IMR-90 (cell line): ENCODE results near the gene CTIF. TPM values are rescaled to one million over a fixed set of nuclear protein-coding genes. Genes with fewer than 3 reads are reported as not detected.
A peak's percentile ranks its signal among the peaks of the same experiment; 100 is the strongest.

Experiments
- ATAC-seq: fragments of 200-7000 bp; cut with Tn5 transposase; 2 replicates; pipeline ENCODE4 v1.9.1; 2020; ENCODE audit warnings: low read depth, mild to moderate bottlenecking, moderate library complexity
- BruUV-seq: library from RNA; stranded (reverse); fragments of 400-500 nt; replicated peaks from 2 replicates; lab custom pipeline; 2021; lab: Mats Ljungman, UMichigan
- CTCF ChIA-PET: fragments of 300-600 bp; formaldehyde crosslinking; extraction: SDS; loops from one replicate; lab custom pipeline; 2021; ENCODE audit warnings: antibody characterized with exemption; lab: Yijun Ruan, JAX
- POLR2A ChIA-PET: fragments of 300-600 bp; sonication (Branson Sonifier 250); formaldehyde crosslinking; loops from one replicate; lab custom pipeline; 2022; ENCODE audit warnings: antibody characterized with exemption; ENCODE audit not compliant: unreplicated experiment; lab: Charles Lee
- DNase-seq: peaks from one replicate; pipeline ENCODE4 v3.0.0; 2013
- H2AFZ ChIP-seq: replicated peaks from 2 replicates; pipeline ENCODE3; 2013; ENCODE audit warnings: low read length, mild to moderate bottlenecking; ENCODE audit not compliant: poor library complexity
- H2AK5ac ChIP-seq: 2 replicates; pipeline ENCODE4 v1.6.1; 2013; ENCODE audit warnings: low read depth, low read length, inconsistent platforms
- H2AK9ac ChIP-seq: replicated peaks from 2 replicates; pipeline ENCODE3; 2013; ENCODE audit warnings: mild to moderate bottlenecking, low read depth, low read length, moderate library complexity; ENCODE audit not compliant: poor library complexity
- H2BK120ac ChIP-seq: 2 replicates; pipeline ENCODE4 v1.6.1; 2013; ENCODE audit warnings: low read depth, low read length, inconsistent platforms
- H2BK15ac ChIP-seq: 3 replicates; pipeline ENCODE4 v1.6.1; 2013; ENCODE audit warnings: low read depth, low read length, inconsistent platforms
- H2BK20ac ChIP-seq: 2 replicates; pipeline ENCODE4 v1.6.1; 2013; ENCODE audit warnings: low read depth, mild to moderate bottlenecking, inconsistent platforms, low read length, moderate library complexity
- H2BK5ac ChIP-seq: 2 replicates; pipeline ENCODE4 v1.6.1; 2013; ENCODE audit warnings: mild to moderate bottlenecking, low read depth, low read length, inconsistent platforms; ENCODE audit not compliant: poor library complexity, severe bottlenecking
- H3K14ac ChIP-seq: replicated peaks from 2 replicates; pipeline ENCODE4 v1.6.1; 2013; ENCODE audit warnings: low read depth, low read length, inconsistent platforms
- H3K18ac ChIP-seq: 2 replicates; pipeline ENCODE4 v1.6.1; 2013; ENCODE audit warnings: low read depth, low read length, control low read depth
- H3K23ac ChIP-seq: 2 replicates; pipeline ENCODE4 v1.6.1; 2013; ENCODE audit warnings: low read depth, low read length, inconsistent platforms
- H3K27ac ChIP-seq: 2 replicates; pipeline ENCODE4 v1.5.1; 2013; ENCODE audit warnings: mild to moderate bottlenecking, control low read depth, low read length; ENCODE audit not compliant: insufficient read depth
- H3K27me3 ChIP-seq: 2 replicates; pipeline ENCODE4 v1.6.1; 2013; ENCODE audit warnings: low read length; ENCODE audit not compliant: control insufficient read depth, insufficient read depth
- H3K36me3 ChIP-seq: 2 replicates; pipeline ENCODE4 v1.6.1; 2013; ENCODE audit warnings: low read length, mixed read lengths; ENCODE audit not compliant: control insufficient read depth, insufficient read depth
- H3K4ac ChIP-seq: 2 replicates; pipeline ENCODE4 v1.6.1; 2013; ENCODE audit warnings: low read depth, low read length, inconsistent platforms
- H3K4me1 ChIP-seq: 2 replicates; pipeline ENCODE4 v1.6.1; 2013; ENCODE audit warnings: low read length, mixed read lengths; ENCODE audit not compliant: control insufficient read depth, insufficient read depth
- H3K4me2 ChIP-seq: 2 replicates; pipeline ENCODE4 v1.6.1; 2013; ENCODE audit warnings: low read depth, mild to moderate bottlenecking, control low read depth, low read length, moderate library complexity
- H3K4me3 ChIP-seq: 2 replicates; pipeline ENCODE4 v1.5.1; 2013; ENCODE audit warnings: low read depth, mild to moderate bottlenecking, control low read depth, low read length, moderate library complexity; ENCODE audit not compliant: insufficient read depth
- H3K56ac ChIP-seq: 2 replicates; pipeline ENCODE4 v1.6.1; 2013; ENCODE audit warnings: low read length, inconsistent platforms; ENCODE audit not compliant: insufficient read depth; ENCODE audit errors: extremely low read depth
- H3K79me1 ChIP-seq, 2 experiments: 2 replicates each; pipeline ENCODE4 v1.6.1; 2013; ENCODE audit warnings: low read length in 2 of 2, inconsistent platforms in 1 of 2, low read depth in 1 of 2
- H3K9ac ChIP-seq: 2 replicates; pipeline ENCODE4 v1.6.1; 2013; ENCODE audit warnings: low read depth, low read length, control low read depth
- H3K9me1 ChIP-seq: 2 replicates; pipeline ENCODE4 v1.6.1; 2013; ENCODE audit warnings: low read length, inconsistent platforms; ENCODE audit not compliant: insufficient read depth
- H3K9me3 ChIP-seq: 2 replicates; pipeline ENCODE4 v1.6.1; 2013; ENCODE audit warnings: low read length; ENCODE audit not compliant: control insufficient read depth, insufficient read depth
- H4K20me1 ChIP-seq: 2 replicates; pipeline ENCODE4 v1.6.1; 2013; ENCODE audit warnings: low read length, inconsistent platforms; ENCODE audit not compliant: insufficient read depth
- H4K5ac ChIP-seq: 2 replicates; pipeline ENCODE4 v1.6.1; 2013; ENCODE audit warnings: mild to moderate bottlenecking, low read depth, low read length, control low read depth
- H4K8ac ChIP-seq, 2 experiments: 2 replicates each; pipeline ENCODE4 v1.6.1; 2013; ENCODE audit warnings: low read depth in 2 of 2, low read length in 2 of 2, control low read depth in 1 of 2, inconsistent platforms in 1 of 2
- H4K91ac ChIP-seq: 2 replicates; pipeline ENCODE4 v1.6.1; 2013; ENCODE audit warnings: low read depth, low read length, inconsistent platforms; ENCODE audit not compliant: insufficient read depth
- FOS ChIP-seq: fragments of 150-350 bp; IDR thresholded peaks from 2 replicates; pipeline ENCODE4 v1.6.1; 2016; ENCODE audit warnings: low read depth, low read length
- RAD21 ChIP-seq: IDR thresholded peaks from 2 replicates; pipeline ENCODE4 v1.6.1; 2012; ENCODE audit warnings: low read length, improper control_type of control experiment
- RCOR1 ChIP-seq: IDR thresholded peaks from 2 replicates; pipeline ENCODE4 v1.6.1; 2012; ENCODE audit warnings: mild to moderate bottlenecking, low read length, improper control_type of control experiment; ENCODE audit not compliant: insufficient replicate concordance
- RFX5 ChIP-seq: IDR thresholded peaks from 2 replicates; pipeline ENCODE4 v1.8.0; 2012; ENCODE audit warnings: low read depth, mild to moderate bottlenecking, low read length, moderate library complexity
- SMC3 ChIP-seq: fragments of 150-350 bp; IDR thresholded peaks from 2 replicates; pipeline ENCODE4 v1.6.1; 2016; ENCODE audit warnings: low read depth, mild to moderate bottlenecking, antibody characterized with exemption, low read length, moderate library complexity
- WGBS, 2 experiments: methylation state at CpG; one replicate each; pipeline versions ENCODE4 v1.1.5 to v1.1.7; 2013; ENCODE audit warnings: missing lambda C conversion rate in 2 of 2; ENCODE audit not compliant: insufficient read length in 1 of 2; ENCODE audit errors: extremely low coverage in 2 of 2; 5-methylcytosine and 5-hydroxymethylcytosine counted together
- dilution Hi-C: fragments of 300-500 bp; cut with HindIII; formaldehyde crosslinking; loops from one replicate; pipeline ENCODE4 v1.14.3; 2018; ENCODE audit warnings: low sequenced_read_pairs; ENCODE audit not compliant: unreplicated experiment
- in situ Hi-C: fragments of 300-500 bp; cut with MboI; formaldehyde crosslinking; loops from 3 replicates; pipeline ENCODE4 v1.14.3; 2019; ENCODE audit warnings: low sequenced_read_pairs, inconsistent platforms, mixed read lengths
- intact Hi-C: fragments of 100-400 bp; cut with micrococcal nuclease; formaldehyde crosslinking; loops from 2 replicates; pipeline ENCODE4 v1.10.0; 2022
- polyA plus RNA-seq, 3 experiments: library from polyadenylated mRNA; depleted of rRNA; stranded (reverse); fragments of >200 nt; gene quantifications; 2 replicates each; pipeline ENCODE4 v1.2.3, GENCODE V29; 2012; ENCODE audit warnings: low replicate concordance in 1 of 3
- total RNA-seq: library from RNA; depleted of rRNA; stranded (reverse); fragments of >200 nt; gene quantifications from 2 replicates; pipeline ENCODE4 v1.2.3, GENCODE V29; 2012

CTIF gene
- total and polyA plus RNA-seq, 2 of the 4 experiments (the other 2 are of a cell fraction), result 25.1 to 57.0 TPM

- H3K27me3 ChIP-seq, result no peaks in the 10 kb centered on the region
- H3K23ac ChIP-seq, result peak overlapping the region; percentile 94; the same call in 1 of the 2 replicates
- no peak overlapping the region for H4K5ac ChIP-seq
- H3K79me1 ChIP-seq, result peaks cover 18 to 72% of the 10 kb centered on the region in 2 experiments
- H2BK20ac ChIP-seq, result no peak overlapping the region
- H3K4ac ChIP-seq, result peak overlapping the region; percentile 20; the same call in 1 of the 2 replicates
- in situ Hi-C loops (no loop called here), dilution Hi-C loops (no loop called here), intact Hi-C loops (loop anchor here (5.0 kb wide), 2 partner anchors 115 to 150 kb away; no protein-coding TSS in a partner anchor)
- no peak overlapping the region for H3K27ac ChIP-seq
- 0 out of 4 replicates have a peak overlapping the region, but pooled peaks of 1 of the 2 experiments have one; percentile 4 for H4K8ac ChIP-seq
- H3K18ac ChIP-seq, result no peak overlapping the region
- H2BK5ac ChIP-seq, result no peak overlapping the region
- no peak overlapping the region for H2AFZ ChIP-seq
- H4K91ac ChIP-seq, result no peak overlapping the region
- peaks cover 11% of the 10 kb centered on the region; the same call in 1 of the 2 replicates for H4K20me1 ChIP-seq
- H3K4me1 ChIP-seq, result peaks cover 24% of the 10 kb centered on the region
- DNase-seq (no peak), ATAC-seq (no peak; the same call in 1 of the 2 replicates)
- TF ChIP-seq RAD21, result no peak
- no peak for TF ChIP-seq FOS
- TF ChIP-seq RCOR1, result no peak
- TF ChIP-seq RFX5, result no peak
- no peak for TF ChIP-seq SMC3
- peak overlapping the region; percentile 72; the same call in 1 of the 2 replicates for H2BK120ac ChIP-seq
- peak overlapping the region; percentile 20; the same call in 1 of the 2 replicates for H2AK5ac ChIP-seq
- no peak overlapping the region for H2BK15ac ChIP-seq
- ChIA-PET POLR2A (interaction anchor here (0.6 kb wide), 3 partner anchors 14 to 85 kb away, joined by 3 to 6 read pairs (median 4); no protein-coding TSS in a partner anchor), CTCF (interaction anchor here (0.6 to 0.9 kb wide), 2 partner anchors 168 to 412 kb away, joined by 3 read pairs; no protein-coding TSS in a partner anchor)
- H3K4me2 ChIP-seq, result no peak overlapping the region
- BruUV-seq, result no TSS peak
- no peaks in the 10 kb centered on the region for H3K9me3 ChIP-seq
- no peak overlapping the region for H3K56ac ChIP-seq
- no peak overlapping the region for H3K9ac ChIP-seq
- H3K14ac ChIP-seq, result peak overlapping the region; percentile 64; the same call in 1 of the 2 replicates
- H3K4me3 ChIP-seq, result no peak overlapping the region
- 88% methylated on average over 7 of the region's 8 CpGs; no CpG with 5 or more reads in 1 of the 2 experiments for WGBS, 2 experiments
- peaks cover 20% of the 10 kb centered on the region for H3K9me1 ChIP-seq
- H3K36me3 ChIP-seq, result peaks cover 7% of the 10 kb centered on the region; the same call in 1 of the 2 replicates
- H2AK9ac ChIP-seq, result peak overlapping the region; percentile 8
Observed at GRCh38 chr18:48826806-48827205, 288.0 kb downstream of the CTIF start.
